IPS-18c (cell line): Measurements from ENCODE around the gene EPB42.
"Not testable (repeated sequence)": the region's sequence is repeated elsewhere in the genome, so short reads cannot be mapped to it uniquely, and the experiment has no call there.

Experiments used
- H3K4me3 ChIP-seq: 2 replicates; pipeline ENCODE4 v1.7.0; 2013; ENCODE audit warnings: low read depth, mild to moderate bottlenecking, low read length, moderate library complexity; ENCODE audit not compliant: insufficient read depth
- H3K9me3 ChIP-seq: one replicate; pipeline ENCODE4 v1.6.1; 2013; ENCODE audit warnings: mild to moderate bottlenecking, low read length, moderate library complexity; ENCODE audit not compliant: control insufficient read depth, insufficient read depth

Gene EPB42

GRCh38 chr15:43175656-43176309, 45.0 kb downstream of the EPB42 start:
- H3K4me3 ChIP-seq, H3K9me3 ChIP-seq: not testable (repeated sequence)

- Histone ChIP-seq H3K4me3 (no peak overlapping the region), H3K9me3 (peaks cover 3% of the 10 kb centered on the region)
Measured at GRCh38 chr15:43169888-43170287, 50.9 kb downstream of the EPB42 start.

GRCh38 chr15:43168192-43169107, 52.4 kb downstream of the EPB42 start:
- Histone ChIP-seq H3K4me3 (no peak overlapping the region), H3K9me3 (peaks cover 3% of the 10 kb centered on the region)

GRCh38 chr15:43167261-43167660, 53.6 kb downstream of the EPB42 start:
- not testable (repeated sequence) for H3K9me3 ChIP-seq, H3K4me3 ChIP-seq

- H3K4me3 ChIP-seq = no peak overlapping the region
- peaks cover 3% of the 10 kb centered on the region for H3K9me3 ChIP-seq
Measured at GRCh38 chr15:43165801-43166325, 55.0 kb downstream of the EPB42 start.

GRCh38 chr15:43153269-43153668, 67.5 kb downstream of the EPB42 start:
- no peak overlapping the region for H3K4me3 ChIP-seq
- no peaks in the 10 kb centered on the region for H3K9me3 ChIP-seq

- no peaks in the 10 kb centered on the region for H3K9me3 ChIP-seq
Measured at GRCh38 chr15:43151688-43152087, 69.1 kb downstream of the EPB42 start.

GRCh38 chr15:43150191-43150929, 70.5 kb downstream of the EPB42 start:
- H3K4me3 ChIP-seq = no peak overlapping the region

More at GRCh38 chr15:43151688-43152087, 69.1 kb downstream of the EPB42 start:
- H3K4me3 ChIP-seq = no peak overlapping the region

More at GRCh38 chr15:43150191-43150929, 70.5 kb downstream of the EPB42 start:
- no peaks in the 10 kb centered on the region for H3K9me3 ChIP-seq
